HepG2 (cell line): ENCODE data around the gene SLC16A3. TPM values are rescaled to one million over a fixed set of nuclear protein-coding genes. Genes with fewer than 3 reads are reported as not detected.

ENCODE experiments used
- FOXP1 ChIP-seq, 2 experiments: fragments of 450-650 bp in 1 of 2; IDR thresholded peaks; 2 replicates each; pipeline ENCODE4 v1.6.1; 2017 to 2018; ENCODE audit warnings: antibody characterized with exemption in 1 of 2
- FUBP1 ChIP-seq: sonication (generic); formaldehyde crosslinking; IDR thresholded peaks from 2 replicates; pipeline ENCODE4 v1.5.1; 2020; ENCODE audit warnings: missing genetic modification reagents, mild to moderate bottlenecking, borderline replicate concordance
- GRHL1 ChIP-seq: sonication (generic); formaldehyde crosslinking; conservative IDR thresholded peaks from 2 replicates; pipeline ENCODE4 v1.8.0; 2022; ENCODE audit warnings: missing genetic modification reagents
- HNRNPK ChIP-seq: fragments of 200-400 bp; formaldehyde crosslinking; IDR thresholded peaks from 2 replicates; pipeline ENCODE4 v1.6.1; 2018; ENCODE audit warnings: low read length, low read depth, moderate library complexity, mild to moderate bottlenecking; ENCODE audit not compliant: poor library complexity, severe bottlenecking
- HOXD1 ChIP-seq: sonication (generic); formaldehyde crosslinking; IDR thresholded peaks from 2 replicates; pipeline ENCODE4 v1.5.0; 2020; ENCODE audit warnings: missing genetic modification reagents
- KAT7 ChIP-seq: IDR thresholded peaks from 2 replicates; pipeline ENCODE4 v1.6.1; 2018; ENCODE audit warnings: borderline replicate concordance, missing compliant biosample characterization
- KLF16 ChIP-seq, 2 experiments: sonication (generic) in 1 of 2; formaldehyde crosslinking in 1 of 2; IDR thresholded peaks; 2 replicates each; pipeline versions ENCODE4 v1.6.1 to v1.8.0; 2016 to 2023; ENCODE audit warnings: missing genetic modification reagents in 2 of 2, missing compliant biosample characterization in 1 of 2
- PTBP1 ChIP-seq: fragments of 200-400 bp; formaldehyde crosslinking; IDR thresholded peaks from 2 replicates; pipeline ENCODE4 v1.6.1; 2018; ENCODE audit warnings: low read length, low read depth; ENCODE audit not compliant: poor library complexity, severe bottlenecking
- RBM22 ChIP-seq: fragments of 200-400 bp; formaldehyde crosslinking; optimal IDR thresholded peaks from 2 replicates; pipeline ENCODE3; 2017; ENCODE audit warnings: mild to moderate bottlenecking, low read length, moderate library complexity
- RFXAP ChIP-seq: sonication (generic); formaldehyde crosslinking; IDR thresholded peaks from 2 replicates; pipeline ENCODE4 v1.4.0; 2020; ENCODE audit warnings: missing genetic modification reagents, borderline replicate concordance
- SAFB2 ChIP-seq: sonication (generic); formaldehyde crosslinking; IDR thresholded peaks from 2 replicates; pipeline ENCODE4 v1.5.1; 2020; ENCODE audit warnings: missing genetic modification reagents, low read depth, mild to moderate bottlenecking, borderline replicate concordance
- XBP1 ChIP-seq: sonication (generic); formaldehyde crosslinking; IDR thresholded peaks from 2 replicates; pipeline ENCODE4 v1.5.0; 2020; ENCODE audit warnings: missing genetic modification reagents
- ZC3H13 ChIP-seq: sonication (generic); formaldehyde crosslinking; IDR thresholded peaks from 2 replicates; pipeline ENCODE4 v1.8.1; 2023; ENCODE audit warnings: mild to moderate bottlenecking, missing genetic modification reagents, moderate library complexity
- ZFP91 ChIP-seq: sonication (generic); formaldehyde crosslinking; IDR thresholded peaks from 2 replicates; pipeline ENCODE4 v1.9.0; 2022; ENCODE audit warnings: missing genetic modification reagents, mild to moderate bottlenecking, borderline replicate concordance
- ZNF543 ChIP-seq: sonication (generic); formaldehyde crosslinking; IDR thresholded peaks from 2 replicates; pipeline ENCODE4 v1.4.0; 2020; ENCODE audit warnings: mild to moderate bottlenecking, missing genetic modification reagents
- ZNF547 ChIP-seq: sonication (generic); formaldehyde crosslinking; IDR thresholded peaks from 2 replicates; pipeline ENCODE4 v1.5.1; 2020; ENCODE audit warnings: mild to moderate bottlenecking, missing genetic modification reagents
- ZNF605 ChIP-seq: sonication (generic); formaldehyde crosslinking; IDR thresholded peaks from 2 replicates; pipeline ENCODE4 v1.8.0; 2022; ENCODE audit warnings: mild to moderate bottlenecking, missing genetic modification reagents
- ZNF616 ChIP-seq: sonication (generic); formaldehyde crosslinking; IDR thresholded peaks from 2 replicates; pipeline ENCODE4 v1.5.0; 2020; ENCODE audit warnings: low read depth, mild to moderate bottlenecking, missing genetic modification reagents
- ZNF644 ChIP-seq: IDR thresholded peaks from 2 replicates; pipeline ENCODE4 v1.6.1; 2016; ENCODE audit warnings: low read depth
- ZNF800 ChIP-seq: sonication (generic); formaldehyde crosslinking; IDR thresholded peaks from 2 replicates; pipeline ENCODE4 v1.4.0; 2020; ENCODE audit warnings: missing genetic modification reagents
- ZNF883 ChIP-seq: sonication (generic); formaldehyde crosslinking; IDR thresholded peaks from 2 replicates; pipeline ENCODE4 v1.5.1; 2020; ENCODE audit warnings: mild to moderate bottlenecking, missing genetic modification reagents; ENCODE audit errors: not compliant biosample characterization
- polyA plus RNA-seq, 8 experiments: library from polyadenylated mRNA; depleted of rRNA in 3 of 8; stranded (reverse) in 7 of 8; unstranded in 1 of 8; fragments of >200 nt; fragmentation: Illumina TruSeq in 4 of 8; extraction: Trizol in 4 of 8; gene quantifications; 2 replicates each; pipeline versions ENCODE4 v1.2.1 to v1.2.3, GENCODE V29; 2011 to 2016; ENCODE audit warnings: low read depth in 4 of 8, missing spikeins in 1 of 8, mixed read lengths in 1 of 8; ENCODE audit not compliant: insufficient read depth in 1 of 8
- total RNA-seq, 5 experiments: library from RNA; depleted of rRNA; stranded (reverse); fragments of >200 nt; fragmentation: Illumina TruSeq; extraction: Trizol; gene quantifications; 2 replicates each; pipeline ENCODE4 v1.2.3, GENCODE V29; 2016; ENCODE audit warnings: low read depth in 1 of 5

The SLC16A3 gene
- total and polyA plus RNA-seq, 2 of the 13 experiments (the other 11 are each of a cell fraction or from before 2014, with no cell fraction given) = 242 to 349 TPM

- TF ChIP-seq GRHL1 (CRISPR knock-in tag) = no peak
- peak; percentile 48 for TF ChIP-seq PTBP1
- peak; percentile 57 for TF ChIP-seq RBM22
- TF ChIP-seq ZNF547 (CRISPR knock-in tag) = no peak
- 0 out of 2 replicates have a peak, but pooled peaks have one; percentile 45 for TF ChIP-seq ZC3H13
- no peak for TF ChIP-seq FUBP1
- TF ChIP-seq SAFB2 (CRISPR knock-in tag) = no peak; the same call in 1 of the 2 replicates
- TF ChIP-seq ZNF616 (CRISPR knock-in tag) = peak; percentile 31; the same call in 1 of the 2 replicates
- peak; percentile 95 for TF ChIP-seq KAT7 (CRISPR knock-in tag)
- peak; percentile 91; the same call in 1 of the 2 replicates for TF ChIP-seq HOXD1 (CRISPR knock-in tag)
- TF ChIP-seq ZNF800 (CRISPR knock-in tag) = peak; percentile 84; the same call in 1 of the 2 replicates
- peak; percentile 60 for TF ChIP-seq ZNF883 (CRISPR knock-in tag)
- peak; percentile 83 for TF ChIP-seq ZNF605 (CRISPR knock-in tag)
- peak; percentile 92 for TF ChIP-seq ZFP91 (CRISPR knock-in tag)
- TF ChIP-seq ZNF543 (CRISPR knock-in tag) = peak; percentile 62; the same call in 1 of the 2 replicates
- TF ChIP-seq FOXP1 (IDR thresholded peaks at IDR 0.05) = no peak
- TF ChIP-seq FOXP1 (CRISPR knock-in tag; IDR thresholded peaks at IDR 0.05) = peak; percentile 43; the same call in 1 of the 2 replicates
- TF ChIP-seq RFXAP = peak; percentile 96
- no peak; the same call in 1 of the 2 replicates for TF ChIP-seq ZNF644 (CRISPR knock-in tag)
- peak; percentile 50; the same call in 1 of the 2 replicates for TF ChIP-seq XBP1
- TF ChIP-seq HNRNPK = no peak
- peak in 1 of 2 experiments; percentile 94; a peak in 2 of 4 replicates for TF ChIP-seq KLF16 (CRISPR knock-in tag; IDR thresholded peaks at IDR 0.05)
Measured at GRCh38 chr17:82267575-82268379, 38.9 kb downstream of the SLC16A3 start (continued).
